Mucosa of rectum (tissue), 2 donors: ENCODE data around the gene HIVEP2.
A peak's percentile ranks its signal among the peaks of the same experiment; 100 is the strongest.

ENCODE experiments used
- H3K27ac ChIP-seq, 2 donors: one replicate each; pipeline ENCODE4 v1.7.0; 2013; ENCODE audit warnings: inconsistent platforms in 2 of 2, low read depth in 2 of 2, low read length in 2 of 2
- H3K27me3 ChIP-seq, 2 donors: one replicate each; pipeline ENCODE4 v1.7.0; 2013; ENCODE audit warnings: low read length in 2 of 2; ENCODE audit not compliant: control insufficient read depth in 2 of 2, insufficient read depth in 2 of 2
- H3K36me3 ChIP-seq, 2 donors: one replicate each; pipeline ENCODE4 v1.7.0; 2013; ENCODE audit warnings: low read length in 2 of 2; ENCODE audit not compliant: control insufficient read depth in 2 of 2, insufficient read depth in 2 of 2
- H3K4me1 ChIP-seq, 2 donors: one replicate each; pipeline ENCODE4 v1.7.0; 2013; ENCODE audit warnings: low read length in 2 of 2, mild to moderate bottlenecking in 1 of 2; ENCODE audit not compliant: control insufficient read depth in 2 of 2, insufficient read depth in 2 of 2
- H3K4me3 ChIP-seq, 2 donors: one replicate each; pipeline ENCODE4 v1.7.0; 2013; ENCODE audit warnings: low read length in 2 of 2
- H3K9ac ChIP-seq, 2 donors: one replicate each; pipeline ENCODE4 v1.7.0; 2013; ENCODE audit warnings: low read length in 2 of 2, low read depth in 1 of 2, mild to moderate bottlenecking in 1 of 2
- H3K9me3 ChIP-seq, 2 donors: one replicate each; pipeline ENCODE4 v1.7.0; 2013; ENCODE audit warnings: low read length in 2 of 2; ENCODE audit not compliant: control insufficient read depth in 2 of 2
- donor health status: healthy.
- donor health status: Normal muscosa, but diverticular disease.

The HIVEP2 gene

GRCh38 chr6:142835787-142836535 lies 109.0 kb downstream of the HIVEP2 start:
- Histone ChIP-seq H3K9ac (no peak overlapping the region), H3K36me3 (no peaks in the 10 kb centered on the region), H3K27me3 (no peaks in the 10 kb centered on the region), H3K9me3 (no peaks in the 10 kb centered on the region), H3K4me3 (no peak overlapping the region), H3K27ac (no peak overlapping the region), H3K4me1 (peaks cover 0 to 2% of the 10 kb centered on the region in 2 donors)

- no peaks in the 10 kb centered on the region for H3K9me3 ChIP-seq
- peaks cover 0 to 2% of the 10 kb centered on the region in 2 donors for H3K4me1 ChIP-seq
- no peak overlapping the region for H3K9ac ChIP-seq
- no peak overlapping the region for H3K4me3 ChIP-seq
- H3K36me3 ChIP-seq, result no peaks in the 10 kb centered on the region
- no peak overlapping the region for H3K27ac ChIP-seq
- no peaks in the 10 kb centered on the region for H3K27me3 ChIP-seq
Measured at GRCh38 chr6:142834853-142835252, 110.1 kb downstream of the HIVEP2 start.

GRCh38 chr6:142833798-142834197 lies 111.2 kb downstream of the HIVEP2 start:
- no peaks in the 10 kb centered on the region for H3K27me3 ChIP-seq
- no peaks in the 10 kb centered on the region for H3K4me1 ChIP-seq
- no peak overlapping the region for H3K9ac ChIP-seq
- no peaks in the 10 kb centered on the region for H3K36me3 ChIP-seq
- H3K27ac ChIP-seq, result no peak overlapping the region
- no peak overlapping the region for H3K4me3 ChIP-seq
- H3K9me3 ChIP-seq, result no peaks in the 10 kb centered on the region

- Histone ChIP-seq H3K4me1 (no peaks in the 10 kb centered on the region), H3K27ac (no peak overlapping the region), H3K4me3 (no peak overlapping the region)
Measured at GRCh38 chr6:142833054-142833453, 111.9 kb downstream of the HIVEP2 start.

GRCh38 chr6:142830807-142831206 lies 114.2 kb downstream of the HIVEP2 start:
- H3K4me1 ChIP-seq, result peaks cover 8 to 12% of the 10 kb centered on the region in 2 donors

More at GRCh38 chr6:142833054-142833453, 111.9 kb downstream of the HIVEP2 start:
- no peak overlapping the region for H3K9ac ChIP-seq
- no peaks in the 10 kb centered on the region for H3K9me3 ChIP-seq
- no peaks in the 10 kb centered on the region for H3K36me3 ChIP-seq
- H3K27me3 ChIP-seq, result no peaks in the 10 kb centered on the region

GRCh38 chr6:142830116-142830710 lies 114.8 kb downstream of the HIVEP2 start:
- Histone ChIP-seq H3K4me1 (peaks cover 8 to 12% of the 10 kb centered on the region in 2 donors), H3K27ac (no peak overlapping the region), H3K9ac (no peak overlapping the region), H3K27me3 (no peaks in the 10 kb centered on the region), H3K4me3 (no peak overlapping the region), H3K36me3 (no peaks in the 10 kb centered on the region), H3K9me3 (no peaks in the 10 kb centered on the region)

More at GRCh38 chr6:142830807-142831206, 114.2 kb downstream of the HIVEP2 start:
- Histone ChIP-seq H3K9me3 (no peaks in the 10 kb centered on the region), H3K9ac (no peak overlapping the region), H3K27me3 (no peaks in the 10 kb centered on the region), H3K36me3 (no peaks in the 10 kb centered on the region), H3K4me3 (no peak overlapping the region), H3K27ac (no peak overlapping the region)

GRCh38 chr6:142829556-142829955 lies 115.4 kb downstream of the HIVEP2 start:
- peaks cover 8 to 14% of the 10 kb centered on the region in 2 donors for H3K4me1 ChIP-seq
- H3K4me3 ChIP-seq, result no peak overlapping the region
- no peak overlapping the region for H3K27ac ChIP-seq
- H3K27me3 ChIP-seq, result no peaks in the 10 kb centered on the region
- H3K9ac ChIP-seq, result no peak overlapping the region
- H3K36me3 ChIP-seq, result no peaks in the 10 kb centered on the region
- no peaks in the 10 kb centered on the region for H3K9me3 ChIP-seq

GRCh38 chr6:142827991-142828390 lies 117.0 kb downstream of the HIVEP2 start:
- Histone ChIP-seq H3K36me3 (no peaks in the 10 kb centered on the region), H3K9ac (no peak overlapping the region), H3K9me3 (no peaks in the 10 kb centered on the region), H3K27me3 (no peaks in the 10 kb centered on the region), H3K4me1 (peaks cover 8 to 16% of the 10 kb centered on the region in 2 donors), H3K27ac (peak overlapping the region; percentile 49 to 64), H3K4me3 (no peak overlapping the region)

- H3K27ac ChIP-seq, result peak overlapping the region; percentile 49 to 64
- no peaks in the 10 kb centered on the region for H3K9me3 ChIP-seq
- no peak overlapping the region for H3K4me3 ChIP-seq
- H3K27me3 ChIP-seq, result no peaks in the 10 kb centered on the region
- H3K36me3 ChIP-seq, result no peaks in the 10 kb centered on the region
- peaks cover 8 to 16% of the 10 kb centered on the region in 2 donors for H3K4me1 ChIP-seq
- H3K9ac ChIP-seq, result no peak overlapping the region
Measured at GRCh38 chr6:142827369-142827768, 117.6 kb downstream of the HIVEP2 start.

GRCh38 chr6:142825760-142826159 lies 119.2 kb downstream of the HIVEP2 start:
- Histone ChIP-seq H3K36me3 (no peaks in the 10 kb centered on the region), H3K27me3 (no peaks in the 10 kb centered on the region), H3K4me3 (no peak overlapping the region), H3K9me3 (no peaks in the 10 kb centered on the region), H3K27ac (no peak overlapping the region), H3K4me1 (peaks cover 8 to 19% of the 10 kb centered on the region in 2 donors), H3K9ac (no peak overlapping the region)
